Fibroblast of lung (primary cell): ENCODE results near the gene RNF212.

ENCODE experiments used
- EZH2 ChIP-seq: IDR thresholded peaks from 2 replicates; pipeline ENCODE4 v1.5.1; 2012; ENCODE audit warnings: low read length, control low read depth, mild to moderate bottlenecking; ENCODE audit errors: missing control alignments
- TF ChIP-seq, protein P1 (sequence below), 2 donors: IDR thresholded peaks in 1 of 2; conservative IDR thresholded peaks in 1 of 2; 1 replicate in 1 of 2; 2 replicates in 1 of 2; pipeline ENCODE4 v1.5.1; 2011 to 2012; ENCODE audit warnings: low read length in 2 of 2, control low read depth in 1 of 2, inconsistent platforms in 1 of 2, low read depth in 1 of 2, mild to moderate bottlenecking in 1 of 2

- TF ChIP-seq, protein P1, sequence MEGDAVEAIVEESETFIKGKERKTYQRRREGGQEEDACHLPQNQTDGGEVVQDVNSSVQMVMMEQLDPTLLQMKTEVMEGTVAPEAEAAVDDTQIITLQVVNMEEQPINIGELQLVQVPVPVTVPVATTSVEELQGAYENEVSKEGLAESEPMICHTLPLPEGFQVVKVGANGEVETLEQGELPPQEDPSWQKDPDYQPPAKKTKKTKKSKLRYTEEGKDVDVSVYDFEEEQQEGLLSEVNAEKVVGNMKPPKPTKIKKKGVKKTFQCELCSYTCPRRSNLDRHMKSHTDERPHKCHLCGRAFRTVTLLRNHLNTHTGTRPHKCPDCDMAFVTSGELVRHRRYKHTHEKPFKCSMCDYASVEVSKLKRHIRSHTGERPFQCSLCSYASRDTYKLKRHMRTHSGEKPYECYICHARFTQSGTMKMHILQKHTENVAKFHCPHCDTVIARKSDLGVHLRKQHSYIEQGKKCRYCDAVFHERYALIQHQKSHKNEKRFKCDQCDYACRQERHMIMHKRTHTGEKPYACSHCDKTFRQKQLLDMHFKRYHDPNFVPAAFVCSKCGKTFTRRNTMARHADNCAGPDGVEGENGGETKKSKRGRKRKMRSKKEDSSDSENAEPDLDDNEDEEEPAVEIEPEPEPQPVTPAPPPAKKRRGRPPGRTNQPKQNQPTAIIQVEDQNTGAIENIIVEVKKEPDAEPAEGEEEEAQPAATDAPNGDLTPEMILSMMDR (conservative IDR thresholded peaks at IDR 0.05 in 1 of 2, IDR thresholded peaks at IDR 0.05 in 1 of 2; ENCODE audit: low read depth in 1 of 2, low read length in 2 of 2): no peak
- TF ChIP-seq EZH2: no peak
Measured at GRCh38 chr4:1040344-1041146, 72.8 kb downstream of the RNF212 start.
